Measurements from ENCODE around the gene RAD23B.

DNA sequence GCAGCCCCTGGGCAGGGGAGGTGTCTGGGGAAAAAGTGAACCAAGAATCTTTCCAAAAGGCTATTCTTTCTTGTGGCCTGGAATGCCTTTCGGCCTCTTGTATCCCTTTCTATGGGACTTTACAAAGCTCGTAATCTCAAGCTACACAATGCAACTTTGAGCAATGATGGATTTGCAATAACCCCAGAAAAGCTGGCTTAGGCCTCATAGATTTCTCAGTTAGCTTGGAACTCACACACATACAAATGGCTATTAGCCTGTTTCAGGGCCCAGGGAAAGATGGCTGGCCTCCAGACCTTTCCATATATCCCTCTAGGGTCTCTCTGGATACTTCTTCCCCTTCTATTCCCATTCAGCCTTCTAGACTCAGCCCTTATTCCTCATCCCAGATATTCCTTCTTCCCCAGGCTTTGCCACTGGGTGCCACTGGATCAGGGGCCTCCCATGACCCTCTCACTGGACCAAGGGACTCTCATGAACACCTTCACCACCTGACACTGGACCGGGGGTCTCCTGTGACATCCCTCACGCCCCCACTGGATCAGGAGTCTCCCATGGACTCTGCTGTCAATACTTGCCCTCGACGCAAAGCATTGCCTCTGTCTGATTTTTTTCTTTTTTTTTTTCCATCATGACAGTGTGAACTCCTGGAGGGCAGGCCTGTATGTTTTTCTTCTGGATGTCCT lies 59.5 kb downstream of the RAD23B start:
- TF ChIP-seq, protein P1, sequence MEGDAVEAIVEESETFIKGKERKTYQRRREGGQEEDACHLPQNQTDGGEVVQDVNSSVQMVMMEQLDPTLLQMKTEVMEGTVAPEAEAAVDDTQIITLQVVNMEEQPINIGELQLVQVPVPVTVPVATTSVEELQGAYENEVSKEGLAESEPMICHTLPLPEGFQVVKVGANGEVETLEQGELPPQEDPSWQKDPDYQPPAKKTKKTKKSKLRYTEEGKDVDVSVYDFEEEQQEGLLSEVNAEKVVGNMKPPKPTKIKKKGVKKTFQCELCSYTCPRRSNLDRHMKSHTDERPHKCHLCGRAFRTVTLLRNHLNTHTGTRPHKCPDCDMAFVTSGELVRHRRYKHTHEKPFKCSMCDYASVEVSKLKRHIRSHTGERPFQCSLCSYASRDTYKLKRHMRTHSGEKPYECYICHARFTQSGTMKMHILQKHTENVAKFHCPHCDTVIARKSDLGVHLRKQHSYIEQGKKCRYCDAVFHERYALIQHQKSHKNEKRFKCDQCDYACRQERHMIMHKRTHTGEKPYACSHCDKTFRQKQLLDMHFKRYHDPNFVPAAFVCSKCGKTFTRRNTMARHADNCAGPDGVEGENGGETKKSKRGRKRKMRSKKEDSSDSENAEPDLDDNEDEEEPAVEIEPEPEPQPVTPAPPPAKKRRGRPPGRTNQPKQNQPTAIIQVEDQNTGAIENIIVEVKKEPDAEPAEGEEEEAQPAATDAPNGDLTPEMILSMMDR (IDR thresholded peaks at IDR 0.05), result no peak
- TF ChIP-seq EP300 (IDR thresholded peaks at IDR 0.05) (no peak), POLR2AphosphoS5 (IDR thresholded peaks at IDR 0.05) (no peak), POLR2A (IDR thresholded peaks at IDR 0.05; ENCODE audit: low read depth) (no peak)
